HL-60 (cell line): ENCODE results near the gene EPB41L2.

ENCODE experiments used
- DNase-seq, 2 experiments: peaks; one replicate each; pipeline ENCODE4 v3.0.0-alpha.2; 2010 to 2020; ENCODE audit warnings: low read depth in 1 of 2, low spot score in 1 of 2
- H3K27ac ChIP-seq: fragments of 250-450 bp; sonication (Bioruptor Pico); replicated peaks from 2 replicates; pipeline ENCODE4 v1.5.1; 2020; ENCODE audit warnings: mild to moderate bottlenecking, moderate library complexity
- H3K27me3 ChIP-seq: fragments of 250-450 bp; sonication (Bioruptor Pico); 2 replicates; pipeline ENCODE4 v1.5.1; 2021; ENCODE audit warnings: mild to moderate bottlenecking, moderate library complexity; ENCODE audit not compliant: insufficient read depth, poor library complexity, severe bottlenecking
- H3K4me3 ChIP-seq: replicated peaks from 2 replicates; pipeline ENCODE4 v1.5.1; 2011; ENCODE audit warnings: mild to moderate bottlenecking, control low read depth, low read length; ENCODE audit not compliant: insufficient read depth
- GABPA ChIP-seq: IDR thresholded peaks from 2 replicates; pipeline ENCODE4 v1.6.1; 2012; ENCODE audit warnings: low read depth
- POLR2AphosphoS5 ChIP-seq: IDR thresholded peaks from 2 replicates; pipeline ENCODE4 v1.6.1; 2012; ENCODE audit warnings: low read depth
- SPI1 ChIP-seq: IDR thresholded peaks from 2 replicates; pipeline ENCODE4 v1.6.1; 2012; ENCODE audit warnings: low read depth, mild to moderate bottlenecking, borderline replicate concordance
- TF ChIP-seq, protein P1 (sequence below): IDR thresholded peaks from one replicate; pipeline ENCODE4 v1.5.1; 2011; ENCODE audit warnings: low read length, control low read depth, inconsistent platforms; ENCODE audit not compliant: insufficient read depth
- TF ChIP-seq, protein P2 (sequence below): IDR thresholded peaks from 2 replicates; pipeline ENCODE4 v1.6.1; 2012; ENCODE audit warnings: low read depth; ENCODE audit not compliant: insufficient replicate concordance

Gene EPB41L2

DNA sequence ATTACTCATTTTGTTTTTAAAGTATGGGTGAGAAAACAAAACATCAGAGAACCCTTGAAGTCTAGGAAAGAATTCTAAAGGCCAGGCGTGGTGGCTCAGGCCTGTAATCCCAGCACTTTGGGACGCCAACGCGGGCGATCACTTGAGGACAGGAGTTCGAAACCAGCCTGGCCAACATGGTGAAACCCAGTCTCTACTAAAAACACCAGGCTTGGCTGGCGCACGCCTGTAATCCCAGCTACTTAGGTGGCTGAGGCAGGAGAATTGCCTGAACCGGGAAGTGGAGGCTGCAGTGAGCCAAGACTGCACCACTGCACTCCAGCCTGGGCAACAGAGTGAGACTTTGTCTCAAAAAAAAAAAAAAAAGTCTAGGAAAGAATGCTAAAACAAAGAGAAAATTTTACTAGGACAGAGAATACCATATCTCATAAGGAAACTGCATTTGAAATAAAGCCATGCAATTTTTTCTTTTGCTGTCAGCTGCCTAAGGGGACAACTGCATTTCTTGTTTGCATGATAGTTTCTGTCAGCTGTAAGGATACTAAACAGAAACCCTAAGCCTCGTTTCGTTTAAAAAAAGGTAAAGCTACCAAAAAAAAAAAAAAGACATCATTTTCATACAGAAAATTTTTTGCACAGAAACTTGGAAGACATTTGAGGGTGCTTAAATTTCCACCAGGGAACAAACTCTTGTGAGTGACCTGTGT lies 203.7 kb downstream of the EPB41L2 start:
- H3K27me3 ChIP-seq = no peaks in the 10 kb centered on the region
- TF ChIP-seq GABPA = no peak
- TF ChIP-seq SPI1 = no peak
- TF ChIP-seq, protein P1, sequence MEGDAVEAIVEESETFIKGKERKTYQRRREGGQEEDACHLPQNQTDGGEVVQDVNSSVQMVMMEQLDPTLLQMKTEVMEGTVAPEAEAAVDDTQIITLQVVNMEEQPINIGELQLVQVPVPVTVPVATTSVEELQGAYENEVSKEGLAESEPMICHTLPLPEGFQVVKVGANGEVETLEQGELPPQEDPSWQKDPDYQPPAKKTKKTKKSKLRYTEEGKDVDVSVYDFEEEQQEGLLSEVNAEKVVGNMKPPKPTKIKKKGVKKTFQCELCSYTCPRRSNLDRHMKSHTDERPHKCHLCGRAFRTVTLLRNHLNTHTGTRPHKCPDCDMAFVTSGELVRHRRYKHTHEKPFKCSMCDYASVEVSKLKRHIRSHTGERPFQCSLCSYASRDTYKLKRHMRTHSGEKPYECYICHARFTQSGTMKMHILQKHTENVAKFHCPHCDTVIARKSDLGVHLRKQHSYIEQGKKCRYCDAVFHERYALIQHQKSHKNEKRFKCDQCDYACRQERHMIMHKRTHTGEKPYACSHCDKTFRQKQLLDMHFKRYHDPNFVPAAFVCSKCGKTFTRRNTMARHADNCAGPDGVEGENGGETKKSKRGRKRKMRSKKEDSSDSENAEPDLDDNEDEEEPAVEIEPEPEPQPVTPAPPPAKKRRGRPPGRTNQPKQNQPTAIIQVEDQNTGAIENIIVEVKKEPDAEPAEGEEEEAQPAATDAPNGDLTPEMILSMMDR = no peak
- TF ChIP-seq POLR2AphosphoS5 = no peak
- TF ChIP-seq, protein P2, sequence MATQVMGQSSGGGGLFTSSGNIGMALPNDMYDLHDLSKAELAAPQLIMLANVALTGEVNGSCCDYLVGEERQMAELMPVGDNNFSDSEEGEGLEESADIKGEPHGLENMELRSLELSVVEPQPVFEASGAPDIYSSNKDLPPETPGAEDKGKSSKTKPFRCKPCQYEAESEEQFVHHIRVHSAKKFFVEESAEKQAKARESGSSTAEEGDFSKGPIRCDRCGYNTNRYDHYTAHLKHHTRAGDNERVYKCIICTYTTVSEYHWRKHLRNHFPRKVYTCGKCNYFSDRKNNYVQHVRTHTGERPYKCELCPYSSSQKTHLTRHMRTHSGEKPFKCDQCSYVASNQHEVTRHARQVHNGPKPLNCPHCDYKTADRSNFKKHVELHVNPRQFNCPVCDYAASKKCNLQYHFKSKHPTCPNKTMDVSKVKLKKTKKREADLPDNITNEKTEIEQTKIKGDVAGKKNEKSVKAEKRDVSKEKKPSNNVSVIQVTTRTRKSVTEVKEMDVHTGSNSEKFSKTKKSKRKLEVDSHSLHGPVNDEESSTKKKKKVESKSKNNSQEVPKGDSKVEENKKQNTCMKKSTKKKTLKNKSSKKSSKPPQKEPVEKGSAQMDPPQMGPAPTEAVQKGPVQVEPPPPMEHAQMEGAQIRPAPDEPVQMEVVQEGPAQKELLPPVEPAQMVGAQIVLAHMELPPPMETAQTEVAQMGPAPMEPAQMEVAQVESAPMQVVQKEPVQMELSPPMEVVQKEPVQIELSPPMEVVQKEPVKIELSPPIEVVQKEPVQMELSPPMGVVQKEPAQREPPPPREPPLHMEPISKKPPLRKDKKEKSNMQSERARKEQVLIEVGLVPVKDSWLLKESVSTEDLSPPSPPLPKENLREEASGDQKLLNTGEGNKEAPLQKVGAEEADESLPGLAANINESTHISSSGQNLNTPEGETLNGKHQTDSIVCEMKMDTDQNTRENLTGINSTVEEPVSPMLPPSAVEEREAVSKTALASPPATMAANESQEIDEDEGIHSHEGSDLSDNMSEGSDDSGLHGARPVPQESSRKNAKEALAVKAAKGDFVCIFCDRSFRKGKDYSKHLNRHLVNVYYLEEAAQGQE = no peak
- H3K27ac ChIP-seq = no peak overlapping the region
- DNase-seq = no peak
- no peak overlapping the region for H3K4me3 ChIP-seq

DNA sequence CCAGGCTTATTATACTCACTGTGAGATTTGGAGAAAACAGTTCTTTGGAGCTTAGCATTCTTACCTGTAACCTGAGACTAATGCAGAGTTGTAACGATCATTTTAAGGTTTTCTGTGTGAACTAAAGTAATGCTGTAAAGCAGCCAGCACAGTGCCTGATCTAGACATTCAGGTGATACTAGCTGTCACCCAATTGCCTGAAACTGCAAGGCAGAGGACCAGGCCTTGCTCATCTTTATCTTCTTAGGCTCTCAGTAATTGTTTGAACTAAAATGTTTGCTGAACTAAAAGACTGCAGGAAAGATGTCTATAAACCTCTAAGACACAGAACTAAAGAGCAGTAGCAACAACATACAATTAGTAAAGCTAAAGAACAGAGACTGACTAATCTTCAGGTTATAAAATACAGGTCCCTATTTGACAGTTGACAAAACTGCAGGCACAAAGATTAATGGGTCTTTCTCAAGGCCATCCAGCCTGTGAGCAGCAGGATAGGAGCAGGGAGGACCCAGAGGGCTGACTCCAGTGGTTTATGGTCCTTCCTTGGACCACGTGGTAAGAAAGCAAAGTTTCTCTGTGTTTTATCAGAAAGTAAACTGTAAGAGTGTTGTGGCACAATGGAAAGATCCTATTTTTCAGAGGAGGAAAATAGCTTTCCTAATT lies 204.4 kb downstream of the EPB41L2 start:
- Histone ChIP-seq H3K4me3 (no peak overlapping the region), H3K27ac (no peak overlapping the region), H3K27me3 (no peaks in the 10 kb centered on the region)
- DNase-seq = no peak
- TF ChIP-seq POLR2AphosphoS5 (no peak), GABPA (no peak)
- TF ChIP-seq, protein P1 = no peak

DNA sequence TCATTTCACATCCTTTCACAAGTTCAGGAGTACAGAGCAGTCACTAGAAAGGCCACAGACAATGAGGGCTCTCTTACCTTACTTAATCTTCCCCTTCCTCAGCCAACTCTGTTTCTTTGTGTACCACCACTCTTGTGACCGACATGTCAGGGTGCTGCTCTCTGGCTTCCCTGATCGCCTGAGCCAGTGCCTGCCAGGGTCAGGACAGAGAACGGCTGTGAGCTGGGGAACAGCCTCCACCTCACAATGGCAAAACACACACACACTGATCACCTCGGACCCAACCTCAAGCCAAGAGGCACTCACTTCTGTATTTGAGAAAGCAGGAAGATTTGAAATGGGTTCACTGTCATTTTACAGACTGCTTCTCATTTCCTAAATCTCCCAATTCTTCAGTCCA lies 205.0 kb downstream of the EPB41L2 start:
- Histone ChIP-seq H3K4me3 (no peak overlapping the region), H3K27ac (no peak overlapping the region), H3K27me3 (no peaks in the 10 kb centered on the region)
- no peak for DNase-seq
- TF ChIP-seq, protein P2 = no peak
- no peak for TF ChIP-seq GABPA
- no peak for TF ChIP-seq SPI1
- no peak for TF ChIP-seq POLR2AphosphoS5
- TF ChIP-seq, protein P1 = no peak
